Muscle of back (tissue), 11 donors: ENCODE data around the gene ATP8A1. TPM values are rescaled to one million over a fixed set of nuclear protein-coding genes. Genes with fewer than 3 reads are reported as not detected.
A peak's percentile ranks its signal among the peaks of the same experiment; 100 is the strongest.

Experiments
- DNase-seq, 3 donors: peaks; one replicate each; pipeline versions ENCODE4 v3.0.0 to v3.0.0-alpha.2; 2013
- polyA plus RNA-seq, 10 donors: library from polyadenylated mRNA; unstranded; fragments of 120-200 nt; gene quantifications; one replicate each; pipeline ENCODE4 v1.2.1, GENCODE V29; 2013; ENCODE audit not compliant: insufficient read length in 10 of 10

The ATP8A1 gene
- polyA plus RNA-seq, 10 donors = 5.5 to 17.4 (median 9.3) TPM

GRCh38 chr4:42573249-42573648, 83.7 kb downstream of the ATP8A1 start:
- no peak for DNase-seq

GRCh38 chr4:42570221-42570620, 86.7 kb downstream of the ATP8A1 start:
- peak in 1 of 3 donors; percentile 2 for DNase-seq

- DNase-seq = peak; percentile 59 to 78 (median 69)
These were observed 88.2 kb downstream of the ATP8A1 start for GRCh38 chr4:42568610-42569207.

- DNase-seq = no peak
These were observed 90.1 kb downstream of the ATP8A1 start for GRCh38 chr4:42566835-42567234.

GRCh38 chr4:42562016-42562415, 94.9 kb downstream of the ATP8A1 start:
- no peak for DNase-seq

GRCh38 chr4:42561031-42561430, 95.9 kb downstream of the ATP8A1 start:
- no peak for DNase-seq

- DNase-seq = no peak
These were observed 96.4 kb downstream of the ATP8A1 start for GRCh38 chr4:42560467-42560861.

- DNase-seq = no peak
These were observed 98.7 kb downstream of the ATP8A1 start for GRCh38 chr4:42558156-42558555.

- DNase-seq = no peak
These were observed 101.1 kb downstream of the ATP8A1 start for GRCh38 chr4:42555828-42556227.

- DNase-seq = no peak
These were observed 102.8 kb downstream of the ATP8A1 start for GRCh38 chr4:42554072-42554471.

GRCh38 chr4:42549896-42550295, 107.0 kb downstream of the ATP8A1 start:
- no peak for DNase-seq

- no peak for DNase-seq
These were observed 109.1 kb downstream of the ATP8A1 start for GRCh38 chr4:42547805-42548204.

GRCh38 chr4:42543762-42544161, 113.1 kb downstream of the ATP8A1 start:
- DNase-seq = peak in 1 of 3 donors; percentile 19

- no peak for DNase-seq
These were observed 113.8 kb downstream of the ATP8A1 start for GRCh38 chr4:42543126-42543525.

GRCh38 chr4:42541647-42542046, 115.3 kb downstream of the ATP8A1 start:
- DNase-seq = no peak

- no peak for DNase-seq
These were observed 123.9 kb downstream of the ATP8A1 start for GRCh38 chr4:42533042-42533441.

GRCh38 chr4:42531341-42532030, 125.4 kb downstream of the ATP8A1 start:
- no peak for DNase-seq

- DNase-seq = no peak
These were observed 133.7 kb downstream of the ATP8A1 start for GRCh38 chr4:42523066-42523718.

GRCh38 chr4:42519803-42520417, 137.0 kb downstream of the ATP8A1 start:
- peak; percentile 49 to 80 (median 68) for DNase-seq

- peak in 1 of 3 donors; percentile 17 for DNase-seq
These were observed 141.6 kb downstream of the ATP8A1 start for GRCh38 chr4:42515156-42515884.

- DNase-seq = no peak
These were observed 143.0 kb downstream of the ATP8A1 start for GRCh38 chr4:42513748-42514492.
